ENCODE measurements around the gene SLC36A3. TPM values are rescaled to one million over a fixed set of nuclear protein-coding genes. Genes with fewer than 3 reads are reported as not detected.

Gene SLC36A3
- total RNA-seq, 2 donors from 2014 or later = not detected

- Mint-ChIP-seq H3K4me1 (peaks cover 2% of the 10 kb centered on the region), H3K36me3 (ENCODE audit: low read depth) (no peaks in the 10 kb centered on the region), H3K27me3 (peaks cover 16% of the 10 kb centered on the region), H3K27ac (no peak overlapping the region), H3K4me3 (no peak overlapping the region)
- H3K9me3 ChIP-seq (ENCODE audit: control insufficient read depth, low read length, poor library complexity, severe bottlenecking) = no peaks in the 10 kb centered on the region
- ATAC-seq = no peak
- no peak for DNase-seq
Measured at GRCh38 chr5:151293624-151294023, 9.9 kb downstream of the SLC36A3 start.

- Mint-ChIP-seq H3K27ac (no peak overlapping the region), H3K4me1 (peaks cover 6% of the 10 kb centered on the region), H3K27me3 (peaks cover 10% of the 10 kb centered on the region), H3K4me3 (no peak overlapping the region), H3K36me3 (ENCODE audit: low read depth) (no peaks in the 10 kb centered on the region)
- DNase-seq = no peak
- ATAC-seq = no peak
- H3K9me3 ChIP-seq (ENCODE audit: control insufficient read depth, low read length, poor library complexity, severe bottlenecking) = no peaks in the 10 kb centered on the region
Measured at GRCh38 chr5:151288180-151288579, 15.4 kb downstream of the SLC36A3 start.

GRCh38 chr5:151286246-151286645 is 17.3 kb downstream of the SLC36A3 start:
- H3K27me3 Mint-ChIP-seq = peaks cover 13% of the 10 kb centered on the region
- DNase-seq = no peak
- H3K4me3 Mint-ChIP-seq = no peak overlapping the region
- H3K9me3 ChIP-seq (ENCODE audit: control insufficient read depth, low read length, poor library complexity, severe bottlenecking) = no peaks in the 10 kb centered on the region
- no peak overlapping the region for H3K27ac Mint-ChIP-seq
- no peak for ATAC-seq
- H3K4me1 Mint-ChIP-seq = peaks cover 6% of the 10 kb centered on the region
- H3K36me3 Mint-ChIP-seq (ENCODE audit: low read depth) = no peaks in the 10 kb centered on the region

- H3K4me1 Mint-ChIP-seq = peaks cover 6% of the 10 kb centered on the region
- no peak overlapping the region for H3K4me3 Mint-ChIP-seq
- H3K9me3 ChIP-seq (ENCODE audit: control insufficient read depth, low read length, poor library complexity, severe bottlenecking) = no peaks in the 10 kb centered on the region
- no peak for DNase-seq
- H3K27me3 Mint-ChIP-seq = peaks cover 13% of the 10 kb centered on the region
- no peaks in the 10 kb centered on the region for H3K36me3 Mint-ChIP-seq (ENCODE audit: low read depth)
- H3K27ac Mint-ChIP-seq = no peak overlapping the region
- no peak for ATAC-seq
Measured at GRCh38 chr5:151285683-151286082, 17.9 kb downstream of the SLC36A3 start.

- Mint-ChIP-seq H3K27ac (no peak overlapping the region), H3K36me3 (ENCODE audit: low read depth) (no peaks in the 10 kb centered on the region), H3K27me3 (peaks cover 13% of the 10 kb centered on the region), H3K4me1 (peaks cover 6% of the 10 kb centered on the region), H3K4me3 (no peak overlapping the region)
- H3K9me3 ChIP-seq (ENCODE audit: control insufficient read depth, low read length, poor library complexity, severe bottlenecking) = no peaks in the 10 kb centered on the region
- ATAC-seq (no peak), DNase-seq (no peak)
Measured at GRCh38 chr5:151284392-151284967, 19.1 kb downstream of the SLC36A3 start.

- no peaks in the 10 kb centered on the region for H3K9me3 ChIP-seq (ENCODE audit: control insufficient read depth, low read length, poor library complexity, severe bottlenecking)
- Mint-ChIP-seq H3K36me3 (ENCODE audit: low read depth) (no peaks in the 10 kb centered on the region), H3K4me3 (no peak overlapping the region), H3K27ac (no peak overlapping the region), H3K4me1 (peaks cover 5% of the 10 kb centered on the region), H3K27me3 (peaks cover 13% of the 10 kb centered on the region)
- ATAC-seq (no peak), DNase-seq (no peak)
Measured at GRCh38 chr5:151283120-151283825, 20.3 kb downstream of the SLC36A3 start.

GRCh38 chr5:151281001-151281639 is 22.4 kb downstream of the SLC36A3 start:
- ATAC-seq = no peak
- no peak overlapping the region for H3K4me3 Mint-ChIP-seq
- peaks cover 2% of the 10 kb centered on the region for H3K4me1 Mint-ChIP-seq

GRCh38 chr5:151280443-151280842 is 23.1 kb downstream of the SLC36A3 start:
- peaks cover under 1% of the 10 kb centered on the region for H3K4me1 Mint-ChIP-seq
- H3K27ac Mint-ChIP-seq = no peak overlapping the region
- peaks cover 13% of the 10 kb centered on the region for H3K27me3 Mint-ChIP-seq
- H3K9me3 ChIP-seq (ENCODE audit: control insufficient read depth, low read length, poor library complexity, severe bottlenecking) = no peaks in the 10 kb centered on the region
- no peak for DNase-seq
- no peak for ATAC-seq
- H3K4me3 Mint-ChIP-seq = no peak overlapping the region
- no peaks in the 10 kb centered on the region for H3K36me3 Mint-ChIP-seq (ENCODE audit: low read depth)

More at GRCh38 chr5:151281001-151281639, 22.4 kb downstream of the SLC36A3 start:
- Mint-ChIP-seq H3K27ac (no peak overlapping the region), H3K27me3 (peaks cover 13% of the 10 kb centered on the region), H3K36me3 (ENCODE audit: low read depth) (no peaks in the 10 kb centered on the region)
- DNase-seq = no peak
- no peaks in the 10 kb centered on the region for H3K9me3 ChIP-seq (ENCODE audit: control insufficient read depth, low read length, poor library complexity, severe bottlenecking)

- Mint-ChIP-seq H3K36me3 (ENCODE audit: low read depth) (no peaks in the 10 kb centered on the region), H3K4me1 (no peaks in the 10 kb centered on the region), H3K27me3 (peaks cover 8% of the 10 kb centered on the region), H3K27ac (no peak overlapping the region), H3K4me3 (no peak overlapping the region)
- no peaks in the 10 kb centered on the region for H3K9me3 ChIP-seq (ENCODE audit: control insufficient read depth, low read length, poor library complexity, severe bottlenecking)
- ATAC-seq (no peak), DNase-seq (no peak)
Measured at GRCh38 chr5:151278845-151279244, 24.7 kb downstream of the SLC36A3 start.

GRCh38 chr5:151275803-151276202 is 27.8 kb downstream of the SLC36A3 start:
- DNase-seq (no peak), ATAC-seq (no peak)
- no peaks in the 10 kb centered on the region for H3K9me3 ChIP-seq (ENCODE audit: control insufficient read depth, low read length, poor library complexity, severe bottlenecking)
- no peak overlapping the region for H3K27ac Mint-ChIP-seq
- no peak overlapping the region for H3K4me3 Mint-ChIP-seq
- no peaks in the 10 kb centered on the region for H3K36me3 Mint-ChIP-seq (ENCODE audit: low read depth)
- no peaks in the 10 kb centered on the region for H3K27me3 Mint-ChIP-seq
- H3K4me1 Mint-ChIP-seq = no peaks in the 10 kb centered on the region

GRCh38 chr5:151274666-151275065 is 28.9 kb downstream of the SLC36A3 start:
- no peaks in the 10 kb centered on the region for H3K9me3 ChIP-seq (ENCODE audit: control insufficient read depth, low read length, poor library complexity, severe bottlenecking)
- DNase-seq (no peak), ATAC-seq (no peak)
- H3K36me3 Mint-ChIP-seq (ENCODE audit: low read depth) = no peaks in the 10 kb centered on the region
- H3K27me3 Mint-ChIP-seq = no peaks in the 10 kb centered on the region
- H3K4me3 Mint-ChIP-seq = no peak overlapping the region
- no peaks in the 10 kb centered on the region for H3K4me1 Mint-ChIP-seq
- no peak overlapping the region for H3K27ac Mint-ChIP-seq

- DNase-seq (no peak), ATAC-seq (no peak)
- Mint-ChIP-seq H3K4me1 (no peaks in the 10 kb centered on the region), H3K36me3 (ENCODE audit: low read depth) (no peaks in the 10 kb centered on the region), H3K27me3 (no peaks in the 10 kb centered on the region), H3K27ac (no peak overlapping the region), H3K4me3 (no peak overlapping the region)
- H3K9me3 ChIP-seq (ENCODE audit: control insufficient read depth, low read length, poor library complexity, severe bottlenecking) = no peaks in the 10 kb centered on the region
Measured at GRCh38 chr5:151271336-151271735, 32.2 kb downstream of the SLC36A3 start.

- DNase-seq (no peak), ATAC-seq (no peak)
- Mint-ChIP-seq H3K4me3 (no peak overlapping the region), H3K36me3 (ENCODE audit: low read depth) (no peaks in the 10 kb centered on the region), H3K4me1 (no peaks in the 10 kb centered on the region), H3K27me3 (no peaks in the 10 kb centered on the region), H3K27ac (no peak overlapping the region)
- no peaks in the 10 kb centered on the region for H3K9me3 ChIP-seq (ENCODE audit: control insufficient read depth, low read length, poor library complexity, severe bottlenecking)
Measured at GRCh38 chr5:151270599-151270998, 33.0 kb downstream of the SLC36A3 start.

All from T-helper 17 cell (primary cell).